Motor neuron (in vitro differentiated cells): ENCODE data around the gene PCLO. TPM values are rescaled to one million over a fixed set of nuclear protein-coding genes. Genes with fewer than 3 reads are reported as not detected.
"Not testable (repeated sequence)": the region's sequence is repeated elsewhere in the genome, so short reads cannot be mapped to it uniquely, and the experiment has no call there.

Experiments
- ATAC-seq, 8 experiments: fragments of 200-7000 bp; cut with Tn5 transposase; replicated peaks in 6 of 8; 2 replicates each; pipeline ENCODE4 v1.8.0; 2021; ENCODE audit warnings: mild to moderate bottlenecking in 8 of 8, moderate library complexity in 8 of 8
- H3K27ac ChIP-seq, 2 donors: fragments of 250-450 bp; sonication (Bioruptor Pico); 2 replicates each; pipeline ENCODE4 v1.9.0; 2021; ENCODE audit warnings: antibody characterized with exemption in 2 of 2, mild to moderate bottlenecking in 2 of 2, moderate library complexity in 1 of 2
- H3K4me1 ChIP-seq, 2 donors: fragments of 250-450 bp; sonication (Bioruptor Pico); replicated peaks in 1 of 2; 2 replicates each; pipeline ENCODE4 v1.6.1; 2021; ENCODE audit warnings: antibody characterized with exemption in 2 of 2, mild to moderate bottlenecking in 2 of 2, moderate library complexity in 1 of 2
- H3K4me3 ChIP-seq, 5 donors: fragments of 250-450 bp; sonication (Bioruptor Pico); 2 replicates each; pipeline ENCODE4 v1.9.0; 2021; ENCODE audit warnings: antibody characterized with exemption in 5 of 5, mild to moderate bottlenecking in 5 of 5, moderate library complexity in 4 of 5
- whole genome bisulfite sequencing, 10 experiments: fragments of 450-650 bp; shearing (Covaris generic); methylation state at CpG; one replicate each; pipeline ENCODE4 v1.0.0; 2022; 5-methylcytosine and 5-hydroxymethylcytosine counted together
- in situ Hi-C, 9 experiments: fragments of 400-800 bp; cut with MboI; loops; one replicate each; pipeline ENCODE4 v1.15.0; 2021; ENCODE audit warnings: low sequenced_read_pairs in 9 of 9, low pct_unique_long_range_greater_than_20kb in 2 of 9; ENCODE audit not compliant: unreplicated experiment in 9 of 9
- total RNA-seq, 8 experiments: library from RNA; unstranded; fragments of 300-600 nt; gene quantifications; 2 replicates each; pipeline versions ENCODE4 v1.2.3 to v1.2.4, GENCODE V29; 2022

Gene PCLO
- total RNA-seq, 8 experiments from 2014 or later, result 0.20 to 65.9 (median 20.3) TPM

DNA sequence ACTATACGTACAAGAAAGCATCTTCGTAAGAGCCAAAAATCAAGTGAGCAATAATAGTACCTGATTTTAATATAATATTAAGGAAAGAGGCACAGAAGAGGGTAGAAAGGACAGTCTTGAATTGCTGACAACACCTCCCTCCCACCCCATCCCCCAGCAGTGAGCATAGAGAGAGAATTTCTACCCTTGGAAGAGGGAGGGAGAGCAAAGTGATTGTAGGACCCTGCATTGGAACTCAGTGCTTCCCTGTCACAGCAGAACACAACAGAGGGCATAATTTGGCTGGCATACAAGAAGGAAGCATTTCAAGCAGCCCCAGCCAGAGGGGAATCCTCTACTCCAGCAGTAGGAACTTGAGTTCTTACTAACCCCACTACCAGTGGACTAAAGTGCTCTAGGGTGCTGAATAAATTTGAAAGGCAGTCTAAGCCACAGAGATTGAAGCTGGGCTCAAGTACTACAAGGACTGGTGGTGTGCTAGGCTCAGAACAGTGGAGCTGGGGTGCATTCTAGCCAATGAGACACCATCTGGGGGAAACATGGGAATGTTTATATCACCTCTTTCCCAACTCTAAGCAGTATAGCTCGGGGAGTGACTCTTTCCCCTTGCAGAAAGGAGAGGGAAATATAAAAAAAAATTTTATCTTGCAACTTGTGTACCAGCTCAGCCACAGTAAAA is 44.2 kb downstream of the PCLO start:
- WGBS, 10 experiments, result 64 to 100% (median 90%) methylated on average over 1 to 3 of the region's 3 CpGs
- H3K27ac ChIP-seq, result no peak overlapping the region
- ATAC-seq, result peak in 2 of 8 experiments; percentile 13 to 69
- in situ Hi-C loops, result no loop called here
- peaks cover 0 to 14% of the 10 kb centered on the region in 2 donors for H3K4me1 ChIP-seq
- H3K4me3 ChIP-seq, result no peak overlapping the region

- Histone ChIP-seq H3K27ac (no peak overlapping the region), H3K4me3 (no peak overlapping the region), H3K4me1 (peaks cover 0 to 14% of the 10 kb centered on the region in 2 donors)
- in situ Hi-C loops, result no loop called here
- WGBS, 10 experiments, result 58 to 100% (median 93%) methylated on average over 2 of the region's 2 CpGs; no CpG with 5 or more reads in 7 of the 10 experiments
- ATAC-seq, result peak in 1 of 8 experiments; percentile 38
Observed at GRCh38 chr7:83117466-83117865, 45.2 kb downstream of the PCLO start.

DNA sequence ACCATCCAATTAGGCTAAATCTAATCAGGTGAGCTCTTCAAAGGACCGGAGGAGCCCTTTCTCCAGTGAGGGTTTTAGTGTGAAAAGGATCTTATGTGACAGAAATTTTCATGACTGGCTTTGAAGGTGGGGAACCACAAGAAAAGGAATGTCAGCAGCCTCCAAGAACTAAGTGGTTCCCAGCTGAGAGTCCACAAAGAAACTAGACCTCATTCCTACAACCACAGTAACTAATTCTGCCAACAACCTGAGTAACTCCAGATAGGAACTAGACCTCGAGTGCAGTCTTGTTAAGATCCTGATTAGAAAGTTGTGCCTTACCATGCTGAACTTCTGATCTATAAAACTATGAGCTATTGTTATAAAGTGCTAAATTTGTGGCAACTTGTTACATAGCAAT is 51.3 kb downstream of the PCLO start:
- H3K4me3 ChIP-seq, result no peak overlapping the region
- no peak overlapping the region for H3K27ac ChIP-seq
- no peak for ATAC-seq
- in situ Hi-C loops, result no loop called here
- peaks cover 2 to 10% of the 10 kb centered on the region in 2 donors for H3K4me1 ChIP-seq
- WGBS, 10 experiments, result 8 to 100% (median 82%) methylated on average over 1 to 2 of the region's 2 CpGs; no CpG with 5 or more reads in 1 of the 10 experiments

GRCh38 chr7:83109352-83109751 is 53.3 kb downstream of the PCLO start:
- WGBS, 10 experiments, result 0 to 88% (median 44%) methylated on average over 1 to 2 of the region's 2 CpGs; no CpG with 5 or more reads in 2 of the 10 experiments
- H3K27ac ChIP-seq, result no peak overlapping the region

GRCh38 chr7:83105948-83106347 is 56.7 kb downstream of the PCLO start:
- WGBS, 10 experiments, result 0 to 57% (median 14%) methylated on average over 1 to 2 of the region's 2 CpGs; no CpG with 5 or more reads in 1 of the 10 experiments
- peak in 5 of 8 experiments; percentile 15 to 47 (median 24) for ATAC-seq
- Histone ChIP-seq H3K4me1 (peaks cover 0 to 2% of the 10 kb centered on the region in 2 donors), H3K27ac (no peak overlapping the region), H3K4me3 (no peak overlapping the region)
- in situ Hi-C loops, result no loop called here

More at GRCh38 chr7:83109352-83109751, 53.3 kb downstream of the PCLO start:
- no peak overlapping the region for H3K4me3 ChIP-seq
- in situ Hi-C loops, result no loop called here
- H3K4me1 ChIP-seq, result peaks cover 0 to 2% of the 10 kb centered on the region in 2 donors
- ATAC-seq, result no peak

- Histone ChIP-seq H3K4me3 (no peak overlapping the region), H3K27ac (no peak overlapping the region), H3K4me1 (peaks cover 0 to 2% of the 10 kb centered on the region in 2 donors)
- 11 to 100% (median 92%) methylated on average over 1 of the region's 1 CpG; no CpG with 5 or more reads in 2 of the 10 experiments for WGBS, 10 experiments
- in situ Hi-C loops, result no loop called here
- ATAC-seq, result no peak
Observed at GRCh38 chr7:83105063-83105462, 57.6 kb downstream of the PCLO start.

GRCh38 chr7:83101530-83101929 is 61.2 kb downstream of the PCLO start:
- Histone ChIP-seq H3K4me1 (no peaks in the 10 kb centered on the region), H3K4me3 (no peak overlapping the region), H3K27ac (no peak overlapping the region)
- WGBS, 10 experiments, result 0 to 100% (median 87%) methylated on average over 1 to 3 of the region's 3 CpGs
- in situ Hi-C loops, result no loop called here
- ATAC-seq, result no peak

DNA sequence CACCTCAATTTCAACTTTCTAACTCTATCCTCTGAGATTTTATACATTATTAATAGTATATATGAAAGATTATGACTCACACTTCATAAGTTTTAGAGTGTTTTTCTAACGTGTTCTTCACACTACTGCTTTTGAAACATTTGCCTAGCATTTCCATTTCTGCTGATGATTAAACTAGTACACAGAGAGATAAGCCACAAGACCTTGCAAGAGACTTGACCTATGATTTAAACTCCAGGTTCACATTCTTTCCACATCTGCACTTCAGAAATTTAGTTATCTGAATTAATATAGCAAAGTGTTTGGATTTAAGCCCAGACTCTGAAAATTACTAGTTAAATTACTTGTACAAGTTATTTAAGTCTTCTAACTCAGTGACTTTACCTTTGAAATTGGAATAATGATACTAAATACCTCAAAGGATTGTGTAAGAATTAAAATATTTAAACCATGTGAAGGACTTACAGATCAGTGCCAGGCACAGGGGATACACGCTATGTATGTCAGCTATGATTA is 66.6 kb downstream of the PCLO start:
- ATAC-seq, result no peak
- in situ Hi-C loops, result no loop called here
- Histone ChIP-seq H3K4me3 (no peak overlapping the region), H3K4me1 (no peaks in the 10 kb centered on the region), H3K27ac (no peak overlapping the region)
- 6 to 100% (median 83%) methylated on average over 1 to 2 of the region's 2 CpGs; no CpG with 5 or more reads in 1 of the 10 experiments for WGBS, 10 experiments

GRCh38 chr7:83085299-83085698 is 77.4 kb downstream of the PCLO start:
- WGBS, 10 experiments, result 13 to 100% (median 94%) methylated on average over 1 to 4 of the region's 4 CpGs
- Histone ChIP-seq H3K4me1 (no peaks in the 10 kb centered on the region), H3K4me3 (no peak overlapping the region), H3K27ac (no peak overlapping the region)
- in situ Hi-C loops, result no loop called here
- ATAC-seq, result no peak

DNA sequence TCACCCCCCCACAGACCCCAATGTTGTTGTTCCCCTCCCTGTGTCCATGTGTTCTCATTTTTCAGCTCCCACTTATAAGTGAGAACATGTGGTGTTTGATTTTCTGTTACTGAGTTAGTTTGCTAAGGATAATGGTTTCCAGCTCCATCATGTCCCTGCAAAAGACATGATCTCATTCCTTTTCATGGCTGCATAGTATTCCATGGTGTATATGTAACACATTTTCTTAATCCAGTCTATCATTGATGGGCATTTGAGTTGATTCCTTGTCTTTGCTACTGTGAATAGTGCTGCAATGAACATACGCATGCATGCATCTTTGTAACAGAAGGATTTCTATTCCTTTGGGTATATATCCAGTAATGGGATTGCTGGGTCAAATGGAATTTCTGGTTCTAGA is 82.8 kb downstream of the PCLO start:
- H3K4me3 ChIP-seq, H3K27ac ChIP-seq, in situ Hi-C loops, ATAC-seq, H3K4me1 ChIP-seq: not testable (repeated sequence)
- 100% methylated on average over 1 of the region's 1 CpG; no CpG with 5 or more reads in 6 of the 10 experiments for WGBS, 10 experiments

DNA sequence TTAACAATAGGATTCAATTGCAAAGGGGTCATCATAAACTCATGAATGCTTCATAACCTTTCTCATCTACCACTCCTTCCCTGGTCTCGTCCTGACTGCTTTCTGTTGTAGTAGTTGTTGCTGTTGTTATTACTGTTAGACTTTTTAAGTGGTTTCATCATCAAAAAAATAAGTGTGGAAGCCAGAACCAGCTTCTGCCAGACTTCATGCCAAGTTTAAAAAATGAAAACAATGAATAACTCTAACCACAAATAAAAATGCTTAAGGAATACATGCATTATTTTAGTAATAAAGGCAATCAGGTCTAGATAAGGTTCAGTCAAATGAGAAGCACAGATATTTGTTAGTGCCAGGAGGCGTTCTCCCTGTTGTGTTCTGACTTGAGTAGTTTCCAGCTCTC is 85.4 kb downstream of the PCLO start:
- in situ Hi-C loops, result no loop called here
- no peak overlapping the region for H3K4me3 ChIP-seq
- 9 to 90% (median 60%) methylated on average over 1 to 2 of the region's 2 CpGs; no CpG with 5 or more reads in 1 of the 10 experiments for WGBS, 10 experiments
- no peak for ATAC-seq
- peaks cover 0 to 2% of the 10 kb centered on the region in 2 donors for H3K4me1 ChIP-seq
- H3K27ac ChIP-seq, result no peak overlapping the region

GRCh38 chr7:83072576-83073517 is 89.8 kb downstream of the PCLO start:
- Histone ChIP-seq H3K4me3 (no peak overlapping the region), H3K4me1 (no peaks in the 10 kb centered on the region), H3K27ac (no peak overlapping the region)
- ATAC-seq, result no peak
- in situ Hi-C loops, result no loop called here
- WGBS, 10 experiments, result 25 to 100% (median 86%) methylated on average over 1 to 2 of the region's 2 CpGs; no CpG with 5 or more reads in 1 of the 10 experiments

DNA sequence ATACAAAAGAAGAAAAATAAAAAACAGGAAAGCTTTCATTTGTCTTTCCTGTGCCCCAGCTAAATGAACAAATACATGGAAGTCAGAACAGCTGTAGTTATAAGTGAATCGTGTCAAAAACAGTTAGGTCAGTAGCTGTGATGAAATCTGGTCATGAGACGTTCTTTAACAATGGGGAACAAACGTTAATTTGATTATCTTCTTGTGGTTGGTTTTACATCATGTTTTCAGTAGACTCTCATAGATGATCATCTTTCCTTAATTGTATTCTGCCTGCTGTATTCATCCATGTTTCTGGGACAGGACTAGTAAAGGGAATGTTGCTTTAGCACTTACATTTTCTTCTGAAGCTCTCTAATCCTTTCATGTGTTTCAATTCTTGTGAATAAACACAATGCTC is 97.0 kb downstream of the PCLO start:
- H3K27ac ChIP-seq, result no peak overlapping the region
- no peaks in the 10 kb centered on the region for H3K4me1 ChIP-seq
- 4 to 100% (median 65%) methylated on average over 1 to 3 of the region's 3 CpGs; no CpG with 5 or more reads in 1 of the 10 experiments for WGBS, 10 experiments
- in situ Hi-C loops, result no loop called here
- peak in 1 of 8 experiments; percentile 24 for ATAC-seq
- no peak overlapping the region for H3K4me3 ChIP-seq
